ENCODE results near the gene MAP3K7.

DNA sequence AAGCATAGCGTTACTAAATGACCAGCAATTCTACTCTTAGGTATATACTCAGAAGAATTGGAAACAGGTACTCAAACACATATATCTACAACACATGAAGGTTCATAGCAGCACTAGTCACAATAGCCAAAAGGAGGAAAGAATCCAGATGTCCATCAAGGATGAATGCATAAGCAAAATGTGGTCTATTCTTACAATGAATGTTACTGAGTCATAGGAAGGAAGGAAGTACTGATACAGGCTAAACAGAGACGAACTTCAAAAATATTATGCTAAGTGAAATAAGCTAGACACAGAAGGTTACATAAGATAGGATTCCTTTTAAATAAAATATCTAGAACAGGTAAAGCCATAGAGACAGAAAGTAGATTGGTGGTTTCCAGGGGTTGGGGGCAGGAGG is 93.5 kb downstream of the MAP3K7 start:
- TF ChIP-seq, protein P1, sequence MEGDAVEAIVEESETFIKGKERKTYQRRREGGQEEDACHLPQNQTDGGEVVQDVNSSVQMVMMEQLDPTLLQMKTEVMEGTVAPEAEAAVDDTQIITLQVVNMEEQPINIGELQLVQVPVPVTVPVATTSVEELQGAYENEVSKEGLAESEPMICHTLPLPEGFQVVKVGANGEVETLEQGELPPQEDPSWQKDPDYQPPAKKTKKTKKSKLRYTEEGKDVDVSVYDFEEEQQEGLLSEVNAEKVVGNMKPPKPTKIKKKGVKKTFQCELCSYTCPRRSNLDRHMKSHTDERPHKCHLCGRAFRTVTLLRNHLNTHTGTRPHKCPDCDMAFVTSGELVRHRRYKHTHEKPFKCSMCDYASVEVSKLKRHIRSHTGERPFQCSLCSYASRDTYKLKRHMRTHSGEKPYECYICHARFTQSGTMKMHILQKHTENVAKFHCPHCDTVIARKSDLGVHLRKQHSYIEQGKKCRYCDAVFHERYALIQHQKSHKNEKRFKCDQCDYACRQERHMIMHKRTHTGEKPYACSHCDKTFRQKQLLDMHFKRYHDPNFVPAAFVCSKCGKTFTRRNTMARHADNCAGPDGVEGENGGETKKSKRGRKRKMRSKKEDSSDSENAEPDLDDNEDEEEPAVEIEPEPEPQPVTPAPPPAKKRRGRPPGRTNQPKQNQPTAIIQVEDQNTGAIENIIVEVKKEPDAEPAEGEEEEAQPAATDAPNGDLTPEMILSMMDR (IDR thresholded peaks at IDR 0.05 in 2 of 3, conservative IDR thresholded peaks at IDR 0.05 in 1 of 3; ENCODE audit: borderline replicate concordance in 1 of 3, insufficient read depth in 1 of 3, low read depth in 2 of 3, low read length in 2 of 3) = no peak
- no peak for TF ChIP-seq POLR2A (IDR thresholded peaks at IDR 0.05; ENCODE audit: borderline replicate concordance, extremely low read depth, insufficient read depth, insufficient read length)
- no peak for TF ChIP-seq EZH2phosphoT487 (IDR thresholded peaks at IDR 0.05; ENCODE audit: borderline replicate concordance)
- TF ChIP-seq POLR2AphosphoS5 (IDR thresholded peaks at IDR 0.05; ENCODE audit: low read depth, low read length) = no peak
- TF ChIP-seq EZH2 (IDR thresholded peaks at IDR 0.05) = no peak
- TF ChIP-seq FOSL1 (IDR thresholded peaks at IDR 0.05; ENCODE audit: low read depth) = no peak
- no peak for TF ChIP-seq RAD21 (IDR thresholded peaks at IDR 0.05; ENCODE audit: low read depth)
- TF ChIP-seq, protein P2, sequence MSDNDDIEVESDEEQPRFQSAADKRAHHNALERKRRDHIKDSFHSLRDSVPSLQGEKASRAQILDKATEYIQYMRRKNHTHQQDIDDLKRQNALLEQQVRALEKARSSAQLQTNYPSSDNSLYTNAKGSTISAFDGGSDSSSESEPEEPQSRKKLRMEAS (IDR thresholded peaks at IDR 0.05) = no peak
- TF ChIP-seq, protein P3, sequence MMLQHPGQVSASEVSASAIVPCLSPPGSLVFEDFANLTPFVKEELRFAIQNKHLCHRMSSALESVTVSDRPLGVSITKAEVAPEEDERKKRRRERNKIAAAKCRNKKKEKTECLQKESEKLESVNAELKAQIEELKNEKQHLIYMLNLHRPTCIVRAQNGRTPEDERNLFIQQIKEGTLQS (IDR thresholded peaks at IDR 0.05) = no peak
- TF ChIP-seq, protein P4, sequence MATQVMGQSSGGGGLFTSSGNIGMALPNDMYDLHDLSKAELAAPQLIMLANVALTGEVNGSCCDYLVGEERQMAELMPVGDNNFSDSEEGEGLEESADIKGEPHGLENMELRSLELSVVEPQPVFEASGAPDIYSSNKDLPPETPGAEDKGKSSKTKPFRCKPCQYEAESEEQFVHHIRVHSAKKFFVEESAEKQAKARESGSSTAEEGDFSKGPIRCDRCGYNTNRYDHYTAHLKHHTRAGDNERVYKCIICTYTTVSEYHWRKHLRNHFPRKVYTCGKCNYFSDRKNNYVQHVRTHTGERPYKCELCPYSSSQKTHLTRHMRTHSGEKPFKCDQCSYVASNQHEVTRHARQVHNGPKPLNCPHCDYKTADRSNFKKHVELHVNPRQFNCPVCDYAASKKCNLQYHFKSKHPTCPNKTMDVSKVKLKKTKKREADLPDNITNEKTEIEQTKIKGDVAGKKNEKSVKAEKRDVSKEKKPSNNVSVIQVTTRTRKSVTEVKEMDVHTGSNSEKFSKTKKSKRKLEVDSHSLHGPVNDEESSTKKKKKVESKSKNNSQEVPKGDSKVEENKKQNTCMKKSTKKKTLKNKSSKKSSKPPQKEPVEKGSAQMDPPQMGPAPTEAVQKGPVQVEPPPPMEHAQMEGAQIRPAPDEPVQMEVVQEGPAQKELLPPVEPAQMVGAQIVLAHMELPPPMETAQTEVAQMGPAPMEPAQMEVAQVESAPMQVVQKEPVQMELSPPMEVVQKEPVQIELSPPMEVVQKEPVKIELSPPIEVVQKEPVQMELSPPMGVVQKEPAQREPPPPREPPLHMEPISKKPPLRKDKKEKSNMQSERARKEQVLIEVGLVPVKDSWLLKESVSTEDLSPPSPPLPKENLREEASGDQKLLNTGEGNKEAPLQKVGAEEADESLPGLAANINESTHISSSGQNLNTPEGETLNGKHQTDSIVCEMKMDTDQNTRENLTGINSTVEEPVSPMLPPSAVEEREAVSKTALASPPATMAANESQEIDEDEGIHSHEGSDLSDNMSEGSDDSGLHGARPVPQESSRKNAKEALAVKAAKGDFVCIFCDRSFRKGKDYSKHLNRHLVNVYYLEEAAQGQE (IDR thresholded peaks at IDR 0.05; ENCODE audit: low read depth) = no peak

Measured in HCT116 (cell line).